ENCODE measurements around the gene REC114. TPM values are rescaled to one million over a fixed set of nuclear protein-coding genes. Genes with fewer than 3 reads are reported as not detected.

The REC114 gene
- total and polyA plus RNA-seq, 2 of the 8 experiments (the other 6 are each of a cell fraction or from before 2014, with no cell fraction given): 0.12 TPM; not detected in 1

GRCh38 chr15:73394782-73395181 is 48.2 kb upstream of the REC114 start (continued):
- TF ChIP-seq, protein P1, sequence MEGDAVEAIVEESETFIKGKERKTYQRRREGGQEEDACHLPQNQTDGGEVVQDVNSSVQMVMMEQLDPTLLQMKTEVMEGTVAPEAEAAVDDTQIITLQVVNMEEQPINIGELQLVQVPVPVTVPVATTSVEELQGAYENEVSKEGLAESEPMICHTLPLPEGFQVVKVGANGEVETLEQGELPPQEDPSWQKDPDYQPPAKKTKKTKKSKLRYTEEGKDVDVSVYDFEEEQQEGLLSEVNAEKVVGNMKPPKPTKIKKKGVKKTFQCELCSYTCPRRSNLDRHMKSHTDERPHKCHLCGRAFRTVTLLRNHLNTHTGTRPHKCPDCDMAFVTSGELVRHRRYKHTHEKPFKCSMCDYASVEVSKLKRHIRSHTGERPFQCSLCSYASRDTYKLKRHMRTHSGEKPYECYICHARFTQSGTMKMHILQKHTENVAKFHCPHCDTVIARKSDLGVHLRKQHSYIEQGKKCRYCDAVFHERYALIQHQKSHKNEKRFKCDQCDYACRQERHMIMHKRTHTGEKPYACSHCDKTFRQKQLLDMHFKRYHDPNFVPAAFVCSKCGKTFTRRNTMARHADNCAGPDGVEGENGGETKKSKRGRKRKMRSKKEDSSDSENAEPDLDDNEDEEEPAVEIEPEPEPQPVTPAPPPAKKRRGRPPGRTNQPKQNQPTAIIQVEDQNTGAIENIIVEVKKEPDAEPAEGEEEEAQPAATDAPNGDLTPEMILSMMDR (IDR thresholded peaks at IDR 0.05; ENCODE audit: control extremely low read depth in 1 of 3, insufficient read depth in 1 of 3, low read depth in 1 of 3, low read length in 3 of 3): no peak
- TF ChIP-seq CBX5 (IDR thresholded peaks at IDR 0.05; ENCODE audit: low read depth, low read length): no peak
- TF ChIP-seq JUN (IDR thresholded peaks at IDR 0.05; ENCODE audit: low read depth, low read length): no peak
- no peak for TF ChIP-seq KDM1A (IDR thresholded peaks at IDR 0.05; ENCODE audit: borderline replicate concordance, low read length)
- no peak for TF ChIP-seq USF2 (IDR thresholded peaks at IDR 0.05; ENCODE audit: low read length)
